GM19372 (cell line): ENCODE data around the gene CLASP1.
"Not testable (repeated sequence)": the region's sequence is repeated elsewhere in the genome, so short reads cannot be mapped to it uniquely, and the experiment has no call there.

Experiments
- ATAC-seq: cut with Tn5 transposase; IDR thresholded peaks from one replicate; pipeline ENCODE4 v1.9.1; 2021; ENCODE audit warnings: mild to moderate bottlenecking, low read depth, moderate library complexity; ENCODE audit not compliant: unreplicated experiment

CLASP1 gene

DNA sequence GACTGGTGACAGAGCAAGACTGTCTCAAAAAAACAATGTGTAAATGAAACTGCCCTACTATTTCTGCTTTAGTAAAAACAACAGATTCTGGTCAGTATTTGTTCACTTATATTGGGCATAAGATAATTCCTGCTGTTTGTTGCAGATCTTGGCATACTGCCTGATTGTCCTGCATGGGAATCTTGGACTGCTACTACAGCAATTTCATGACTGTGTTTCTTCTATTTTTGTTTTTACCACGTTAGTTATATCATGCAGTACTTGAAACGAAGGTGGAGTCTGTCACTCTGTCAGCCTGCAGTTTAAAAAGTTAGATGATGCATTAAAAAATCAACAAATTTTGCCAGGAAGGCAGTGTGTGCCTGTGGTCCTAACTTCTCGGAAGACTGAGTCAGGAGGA is 14.2 kb upstream of the CLASP1 start:
- no peak for ATAC-seq

DNA sequence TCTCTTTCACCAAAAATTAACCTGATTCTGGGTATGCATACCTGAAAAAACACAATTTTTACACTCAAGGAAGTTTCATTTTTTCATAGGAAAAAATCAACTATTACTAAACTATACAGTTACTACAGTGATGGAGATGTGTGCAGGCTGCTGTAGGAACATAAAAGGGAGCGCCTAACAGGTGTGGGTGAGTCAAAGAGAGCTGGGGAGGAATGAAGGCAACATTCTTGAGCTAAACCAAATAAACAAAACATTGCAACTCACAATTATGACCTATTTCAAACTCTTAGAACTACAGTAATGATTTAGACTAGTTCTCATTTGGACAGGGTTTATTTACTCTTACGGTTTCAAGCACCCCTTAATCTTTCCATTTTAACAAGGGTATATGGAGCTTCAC is 13.4 kb upstream of the CLASP1 start:
- ATAC-seq = no peak

DNA sequence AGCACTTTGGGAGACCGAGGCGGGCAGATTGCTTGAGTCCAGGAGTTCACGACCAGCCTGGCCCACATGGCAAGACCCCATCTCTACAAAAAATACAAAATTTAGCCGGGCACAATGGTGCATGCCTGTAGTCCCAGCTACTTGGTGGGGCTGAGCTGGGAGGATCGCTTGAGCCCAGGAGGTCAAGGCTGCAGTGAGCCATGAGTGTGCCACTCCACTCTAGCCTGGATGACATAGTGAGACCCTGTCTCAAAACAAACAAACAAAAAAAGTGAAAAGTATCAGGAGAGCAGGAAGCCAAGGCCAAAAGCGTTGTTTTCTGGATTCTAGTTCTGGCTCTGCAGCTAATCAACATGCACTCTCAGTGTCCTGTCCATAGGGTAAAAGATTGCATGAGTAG is 10.7 kb upstream of the CLASP1 start:
- ATAC-seq = no peak

DNA sequence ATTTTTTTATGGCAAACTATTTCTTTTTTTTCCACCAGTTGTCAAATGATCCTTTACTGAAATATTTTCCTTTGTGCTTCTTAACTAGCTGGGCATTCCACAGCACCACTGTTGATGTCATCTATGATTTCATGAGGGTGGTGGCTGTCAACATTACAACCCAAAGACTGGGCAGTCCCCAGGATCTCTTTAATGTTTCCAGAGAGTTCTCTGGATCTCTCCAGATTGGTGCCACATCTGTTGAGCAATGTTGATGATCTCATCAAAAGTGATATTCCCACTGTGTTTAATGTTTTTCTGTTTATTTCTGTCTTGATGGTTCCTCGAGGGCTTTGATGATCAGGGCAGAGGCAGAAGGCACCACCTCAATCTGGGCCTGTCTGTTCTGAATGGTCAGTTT is 9.1 kb upstream of the CLASP1 start:
- not testable (repeated sequence) for ATAC-seq

DNA sequence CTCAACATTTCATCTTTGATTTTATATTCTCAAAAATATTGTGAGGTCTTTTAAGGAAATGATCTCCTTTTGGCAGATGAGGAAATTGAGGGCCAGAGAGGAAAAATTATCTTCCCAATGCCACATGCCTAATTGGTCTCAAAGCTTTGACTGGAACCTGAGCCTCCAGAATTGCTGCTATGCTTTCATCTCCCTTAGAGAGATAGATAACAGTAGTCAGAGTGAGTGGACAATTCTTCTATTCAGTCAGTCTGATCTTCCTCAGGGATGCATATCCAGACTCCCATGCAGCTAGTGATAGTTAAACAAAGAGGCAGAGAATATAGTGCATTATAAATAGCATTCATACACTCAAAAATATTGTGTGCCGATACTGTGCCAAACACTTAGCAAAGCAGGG is 3.8 kb upstream of the CLASP1 start:
- no peak for ATAC-seq

DNA sequence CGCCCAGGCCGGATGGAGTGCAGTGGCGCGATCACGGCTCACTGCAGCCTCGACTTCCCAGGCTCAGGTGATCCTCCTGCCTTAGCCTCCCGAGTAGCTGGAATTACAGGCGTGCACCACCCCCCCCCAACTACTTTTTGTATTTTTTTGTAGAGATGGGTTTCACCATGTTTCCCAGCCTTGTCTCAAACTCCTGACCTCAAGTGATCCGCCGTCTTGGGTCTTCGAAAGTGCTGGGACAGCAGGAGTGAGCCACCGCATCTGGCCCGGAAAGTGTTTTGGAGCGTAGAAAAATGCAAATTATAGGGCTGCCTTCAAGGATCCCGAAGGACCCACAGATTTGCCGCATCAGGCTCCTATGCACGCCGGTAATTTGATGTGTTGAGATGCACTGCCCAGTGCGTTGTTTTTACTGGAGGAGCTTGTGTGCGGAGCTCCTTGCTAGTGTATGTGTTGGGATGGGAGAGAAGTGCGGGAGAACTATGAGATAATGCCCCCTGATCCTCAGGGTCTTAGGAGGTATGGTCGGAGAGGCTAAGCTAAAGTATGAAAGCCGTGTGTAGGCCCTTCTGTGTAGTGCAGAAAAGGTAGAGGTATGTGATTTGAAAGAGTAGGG is 1.2 kb upstream of the CLASP1 start:
- no peak for ATAC-seq

DNA sequence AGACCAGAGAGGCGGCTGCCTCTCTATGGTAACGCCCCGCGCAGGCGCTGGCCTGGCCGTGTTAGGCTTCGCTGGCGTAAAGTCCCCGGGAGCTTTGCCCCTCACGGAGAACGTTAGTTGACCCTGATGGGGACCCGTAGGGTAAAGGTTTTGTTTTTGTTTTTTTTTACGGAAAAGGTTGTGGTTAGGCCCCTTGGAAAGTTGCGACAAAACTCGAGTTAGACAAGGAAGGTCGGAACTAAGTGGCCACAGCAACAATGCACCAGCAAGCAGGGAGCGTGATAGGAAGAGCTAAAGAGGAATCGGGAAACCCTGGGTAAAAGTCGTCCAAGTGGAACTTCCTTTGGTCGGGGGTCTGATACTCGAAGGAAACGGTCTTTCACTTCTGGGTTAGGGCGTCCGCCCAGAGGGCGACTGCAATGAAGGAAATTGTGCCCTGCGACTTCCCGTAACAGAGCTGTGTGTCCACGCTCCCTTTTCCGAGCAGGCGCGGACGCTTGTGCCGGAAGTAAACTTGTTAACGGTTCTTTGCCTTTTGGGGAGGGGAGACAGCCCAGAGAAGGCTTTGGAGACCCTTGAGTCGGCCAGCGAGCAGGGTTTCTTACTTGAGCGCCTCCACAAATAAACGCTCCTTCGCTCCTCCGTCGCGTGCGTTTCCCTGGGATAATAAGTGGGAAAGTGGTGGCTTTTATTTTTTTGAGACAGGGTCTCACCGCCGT is 493 bp upstream of the CLASP1 start:
- ATAC-seq = peak; percentile 93

DNA sequence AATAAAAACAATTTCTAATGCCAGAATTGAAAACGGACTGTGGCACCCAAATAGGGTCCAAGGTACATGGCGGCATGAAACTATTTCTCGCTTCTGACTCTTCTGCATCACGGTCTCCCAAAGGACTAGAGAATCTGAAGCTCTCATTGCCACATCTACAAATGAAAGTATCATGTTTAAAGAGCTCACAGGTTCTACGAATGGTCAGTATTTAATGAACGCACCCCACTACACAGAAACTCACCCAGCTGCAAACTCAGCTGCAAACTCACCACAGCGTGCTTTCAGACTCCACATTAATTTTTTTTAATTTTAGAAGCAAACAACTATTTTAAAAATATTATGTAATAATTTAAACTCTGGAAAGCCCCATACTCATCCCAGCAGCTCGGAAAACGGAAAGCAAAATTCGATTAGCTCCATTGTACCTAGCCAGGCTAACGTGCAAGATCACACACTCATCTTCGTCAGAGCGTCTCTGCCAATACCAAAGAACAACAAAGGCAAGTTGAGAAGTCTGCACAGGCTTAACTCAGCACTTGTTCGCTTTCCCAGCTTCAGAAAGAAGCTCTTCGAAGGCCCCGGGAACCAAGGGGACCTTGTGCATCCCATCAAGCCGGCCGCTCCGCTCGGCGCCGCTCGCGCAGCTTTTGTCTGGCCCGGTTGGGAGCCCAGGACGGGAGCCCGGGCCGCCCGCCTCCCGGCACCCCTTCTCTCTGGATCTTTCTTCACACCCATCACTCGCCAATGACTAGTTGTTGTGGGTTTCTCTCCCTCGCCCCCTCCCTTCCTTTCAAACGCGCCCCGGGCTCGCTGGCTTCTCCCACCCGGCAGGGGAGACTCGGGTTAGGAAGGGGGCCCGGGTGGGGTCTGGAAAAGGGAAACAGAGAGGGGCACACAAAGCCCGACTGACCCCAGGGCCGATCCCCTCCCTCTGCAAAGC is 785 bp downstream of the CLASP1 start:
- ATAC-seq = no peak

DNA sequence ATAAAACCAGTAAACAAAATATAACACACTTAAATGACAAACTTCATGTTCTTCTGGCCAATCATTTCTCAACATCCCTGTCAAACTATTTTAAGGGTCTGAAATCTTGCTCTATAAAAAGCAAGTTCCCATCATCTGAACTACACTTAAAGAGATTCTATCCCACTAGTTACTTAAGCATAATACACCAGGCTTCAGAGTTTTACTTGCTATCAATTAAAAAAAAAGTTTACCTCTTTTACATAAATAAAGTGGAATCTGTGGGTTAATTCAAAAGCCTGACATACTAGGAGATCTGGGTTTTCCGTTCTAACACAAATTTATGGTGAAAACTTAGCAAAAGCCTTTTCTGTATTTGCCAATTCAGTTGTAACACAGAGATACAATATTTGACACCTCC is 1.9 kb downstream of the CLASP1 start:
- no peak for ATAC-seq

DNA sequence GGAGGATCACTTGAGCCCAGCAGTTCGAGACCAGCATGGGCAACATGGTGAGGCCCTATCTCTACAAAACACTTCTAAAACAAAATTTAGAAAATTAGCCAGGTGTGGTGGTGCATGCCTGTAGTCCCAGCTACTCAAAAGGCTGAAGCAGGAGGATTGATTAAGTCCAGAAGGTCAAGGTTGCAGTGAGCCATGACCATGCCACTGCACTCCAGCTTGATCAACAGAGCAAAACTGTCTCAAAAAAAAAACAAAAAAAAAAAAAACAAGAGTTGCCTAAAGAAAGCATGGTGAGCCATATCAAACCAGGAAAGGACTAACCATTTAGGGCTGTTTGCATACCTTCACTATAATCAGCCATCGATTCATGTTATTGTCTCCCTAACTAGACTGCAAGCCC is 4.5 kb downstream of the CLASP1 start:
- ATAC-seq = no peak

DNA sequence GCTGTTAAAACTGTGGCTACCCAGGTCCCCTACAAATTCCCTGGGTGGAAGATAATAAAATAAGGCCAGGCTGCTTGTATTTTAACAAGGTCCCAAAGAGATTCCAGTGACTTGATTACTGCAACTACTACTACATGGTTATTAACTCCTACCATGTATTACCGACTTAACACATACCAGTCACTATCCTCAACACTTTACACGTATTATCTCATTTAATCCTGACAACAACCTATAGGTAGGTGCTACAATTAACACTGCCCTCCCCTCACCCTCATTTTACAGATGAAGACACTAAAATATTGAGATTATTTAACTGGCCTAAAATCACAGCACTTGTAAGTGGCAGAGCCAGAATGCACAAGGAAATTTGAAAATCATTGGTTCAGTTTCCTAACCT is 5.4 kb downstream of the CLASP1 start:
- no peak for ATAC-seq

DNA sequence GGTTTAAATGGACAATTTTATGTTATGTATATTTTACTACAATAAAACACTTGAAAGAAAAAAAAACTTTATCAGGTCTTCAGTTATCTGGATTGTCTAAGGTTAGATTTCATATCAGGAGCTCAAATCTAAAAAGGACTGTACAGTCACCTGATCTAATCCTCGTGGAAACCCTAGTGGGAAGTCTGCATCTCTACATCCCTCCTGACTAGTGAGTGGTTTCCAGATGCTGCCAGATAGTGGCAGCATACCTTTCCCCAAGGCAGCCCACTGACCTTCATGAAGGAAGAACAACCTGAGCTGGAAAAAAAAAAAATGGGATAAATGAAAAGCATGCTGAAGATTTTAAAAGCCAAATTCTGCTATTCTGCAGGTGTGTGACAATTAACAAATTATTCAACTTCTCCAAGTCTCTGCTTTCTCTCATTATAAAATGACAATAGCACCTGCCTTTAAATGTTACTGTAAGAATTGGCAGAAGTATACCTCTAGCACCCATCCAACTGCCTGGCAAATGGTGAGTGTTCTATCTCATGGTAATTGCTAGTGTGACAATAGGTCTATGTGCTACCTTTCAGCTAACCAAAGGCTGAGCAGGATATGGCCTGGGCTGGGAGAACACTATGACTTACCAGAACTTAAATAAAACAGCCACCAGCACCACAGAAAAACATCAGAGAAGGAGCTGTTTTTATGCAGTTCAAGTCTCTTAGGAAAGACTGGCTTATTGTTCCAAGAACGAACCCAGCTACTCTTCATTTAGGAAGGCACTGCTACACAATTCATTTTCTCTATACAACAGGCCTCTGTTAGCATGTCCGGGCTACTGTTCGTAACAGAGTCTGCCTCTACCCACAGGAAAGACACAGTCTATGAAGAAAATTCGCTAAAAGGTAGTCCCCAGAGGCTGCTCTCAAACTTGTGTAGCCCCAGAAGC is 8.6 kb downstream of the CLASP1 start:
- ATAC-seq = no peak

DNA sequence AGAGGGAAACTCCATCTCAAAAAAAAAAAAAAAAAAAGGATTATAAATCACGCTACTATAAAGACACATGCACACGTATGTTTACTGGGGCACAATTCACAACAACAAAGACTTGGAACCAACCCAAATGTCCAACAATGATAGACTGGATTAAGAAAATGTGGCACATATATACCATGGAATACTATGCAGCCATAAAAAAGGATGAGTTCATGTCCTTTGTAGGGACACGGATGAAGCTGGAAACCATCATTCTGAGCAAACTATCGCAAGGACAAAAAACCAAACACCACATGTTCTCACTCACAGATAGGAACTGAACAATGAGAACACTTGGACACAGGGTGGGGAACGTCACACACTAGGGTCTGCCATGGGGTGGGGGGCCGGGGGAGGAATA is 9.4 kb downstream of the CLASP1 start:
- ATAC-seq = not testable (repeated sequence)

DNA sequence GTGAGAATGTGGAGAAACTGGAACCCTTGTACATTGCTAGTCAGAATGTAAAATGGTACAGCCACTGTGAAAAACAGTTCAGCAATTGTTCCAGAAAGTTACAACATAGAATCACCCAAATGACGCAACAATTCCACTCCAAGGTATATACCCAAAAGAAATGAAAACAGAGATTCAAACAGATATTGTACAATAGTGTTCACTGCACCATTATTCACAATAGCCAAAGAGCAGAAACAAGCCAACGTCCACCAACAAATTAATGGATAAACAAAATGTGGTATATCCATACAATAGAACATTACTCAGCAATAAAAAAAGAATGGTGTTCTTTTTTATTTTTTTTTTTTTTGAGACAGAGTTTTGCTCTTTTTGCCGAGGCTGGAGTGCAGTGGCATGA is 10.9 kb downstream of the CLASP1 start:
- ATAC-seq = no peak

DNA sequence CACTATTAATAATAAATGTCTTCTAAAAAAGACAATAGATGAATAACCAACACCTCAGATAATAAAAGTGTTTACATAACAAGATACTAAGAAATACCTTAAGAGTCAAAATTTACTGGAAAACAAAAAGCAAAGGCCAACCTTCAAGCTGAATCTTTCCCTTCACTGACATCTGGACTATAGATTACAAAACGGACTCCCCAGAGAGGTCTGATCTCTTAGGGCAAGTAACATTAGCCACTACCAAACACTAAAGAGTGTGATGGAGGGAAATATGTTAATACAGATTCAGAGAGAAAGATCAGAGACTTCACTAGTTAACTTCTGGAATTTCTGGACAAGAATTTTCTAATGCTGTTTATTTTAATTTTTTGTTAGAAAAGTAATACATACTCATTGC is 13.9 kb downstream of the CLASP1 start:
- no peak for ATAC-seq

DNA sequence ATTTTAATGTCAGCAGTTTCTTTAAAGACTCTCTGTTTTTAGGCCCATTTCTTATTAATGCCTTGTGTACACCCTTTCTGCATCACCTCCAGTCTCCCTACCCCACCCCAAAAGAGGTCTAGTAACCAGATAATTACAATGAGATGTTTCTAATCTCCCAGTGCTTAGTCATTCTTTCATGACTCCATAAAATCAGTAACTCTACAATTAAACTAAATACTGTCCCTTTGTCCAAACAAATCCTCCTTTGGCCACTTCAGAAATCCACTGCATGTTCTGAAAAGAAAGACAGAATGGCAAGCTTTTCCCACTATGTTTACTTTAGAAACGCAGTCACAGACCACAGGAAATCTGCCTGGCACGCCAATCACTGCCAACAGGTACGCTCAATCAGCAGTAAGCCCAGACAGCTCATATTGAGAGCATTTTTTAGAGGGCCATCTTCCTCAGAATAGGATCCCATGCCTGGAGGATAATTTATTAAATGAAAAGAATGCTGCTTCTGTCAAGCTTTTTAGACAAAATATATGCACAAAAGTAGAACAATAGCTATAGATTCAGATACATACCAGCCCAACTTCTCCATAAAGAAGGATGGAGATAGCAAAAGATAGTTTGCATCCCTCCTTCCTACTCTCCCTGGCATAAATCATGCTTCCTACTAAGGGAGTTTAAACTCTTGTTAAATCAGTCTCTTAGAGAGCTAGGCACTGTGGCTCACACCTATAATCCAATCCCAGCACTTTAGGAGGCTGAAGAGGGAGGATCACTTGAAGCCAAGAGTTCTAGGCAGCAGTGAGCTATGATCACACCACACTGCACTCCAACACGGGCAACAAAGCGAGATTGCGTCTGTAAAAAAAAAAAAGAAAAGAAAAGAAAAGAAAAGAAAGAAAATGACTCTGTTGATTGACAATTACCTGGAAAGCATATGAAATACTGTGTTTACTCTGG is 14.6 kb downstream of the CLASP1 start:
- no peak for ATAC-seq

DNA sequence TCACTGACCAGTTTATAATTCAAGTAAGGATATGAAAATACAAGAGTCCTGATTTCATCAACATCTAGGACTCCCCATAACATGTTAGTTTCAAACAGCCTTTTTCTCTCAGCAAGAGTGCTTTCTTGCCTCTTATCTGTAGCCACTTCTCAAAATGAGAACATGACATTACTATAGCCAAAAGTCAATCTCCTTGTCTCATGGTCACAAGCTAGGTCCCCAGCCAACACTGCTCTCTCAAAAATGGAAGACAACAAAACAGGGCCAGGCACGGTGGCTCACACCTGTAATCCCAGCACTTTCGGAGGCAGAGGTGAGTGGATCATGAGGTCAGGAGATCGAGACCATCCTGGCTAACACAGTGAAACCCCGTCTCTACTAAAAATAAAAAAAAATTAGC is 15.8 kb downstream of the CLASP1 start:
- no peak for ATAC-seq

DNA sequence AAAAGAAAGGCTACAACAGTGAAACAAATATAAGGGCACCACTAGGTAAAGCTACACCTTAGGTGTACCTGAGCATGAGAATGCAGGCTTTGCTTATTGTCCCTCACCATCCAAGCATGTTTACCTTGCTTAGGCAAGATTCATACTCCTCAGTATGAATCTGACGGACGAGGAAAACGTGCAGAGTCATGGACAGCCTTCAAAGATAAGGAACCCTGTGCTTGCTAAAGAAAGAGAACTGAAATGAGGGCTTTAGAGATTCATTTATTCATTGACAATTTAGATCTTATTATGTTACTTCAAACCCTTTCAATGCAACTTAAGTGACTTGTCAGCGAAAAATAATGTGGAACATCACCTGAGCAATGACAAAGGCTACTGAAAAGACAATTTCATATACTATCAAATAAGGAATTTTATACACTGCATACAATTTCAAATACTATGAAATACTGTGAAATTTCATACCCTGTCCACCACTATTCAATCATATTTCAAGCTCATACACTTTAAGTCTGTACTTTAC is 21.7 kb downstream of the CLASP1 start:
- no peak for ATAC-seq
